ENCODE measurements around the gene SERPINA5. TPM values are rescaled to one million over a fixed set of nuclear protein-coding genes. Genes with fewer than 3 reads are reported as not detected.
A peak's percentile ranks its signal among the peaks of the same experiment; 100 is the strongest.

SERPINA5 gene
- not detected for total RNA-seq

GRCh38 chr14:94581127-94581999 is at the start of gene SERPINA5:
TSS of gene SERPINA5 (plus strand) at chr14:94581426. CDS start at chr14:94587363, 5,937 bp downstream.
- Histone ChIP-seq H3K27ac (no peak within 1 kb of the TSS), H3K9me3 (no peaks in the 10 kb centered on the region), H3K27me3 (no peaks in the 10 kb centered on the region), H3K4me1 (no peaks in the 10 kb centered on the region), H3K4me3 (no peak within 1 kb of the TSS), H3K36me3 (no peaks in the 10 kb centered on the region)
- DNase-seq: no peak
- no peak for TF ChIP-seq CTCF (IDR thresholded peaks at IDR 0.05)
- no peak for TF ChIP-seq POLR2A (IDR thresholded peaks at IDR 0.05)

GRCh38 chr14:94532447-94532846 is 48.8 kb upstream of the SERPINA5 start:
- Histone ChIP-seq H3K4me3 (no peak overlapping the region), H3K9me3 (no peaks in the 10 kb centered on the region), H3K27me3 (no peaks in the 10 kb centered on the region), H3K4me1 (no peaks in the 10 kb centered on the region), H3K27ac (no peak overlapping the region), H3K36me3 (no peaks in the 10 kb centered on the region)
- DNase-seq: no peak
- TF ChIP-seq CTCF (IDR thresholded peaks at IDR 0.05) (no peak), POLR2A (IDR thresholded peaks at IDR 0.05) (no peak)

- Histone ChIP-seq H3K9me3 (no peaks in the 10 kb centered on the region), H3K4me3 (no peak overlapping the region), H3K4me1 (no peaks in the 10 kb centered on the region), H3K36me3 (no peaks in the 10 kb centered on the region), H3K27me3 (no peaks in the 10 kb centered on the region), H3K27ac (no peak overlapping the region)
- TF ChIP-seq POLR2A (IDR thresholded peaks at IDR 0.05) (no peak), CTCF (IDR thresholded peaks at IDR 0.05) (no peak)
- DNase-seq: no peak
Observed at GRCh38 chr14:94535506-94535905, 45.7 kb upstream of the SERPINA5 start.

GRCh38 chr14:94536836-94537235 is 44.4 kb upstream of the SERPINA5 start:
- Histone ChIP-seq H3K27ac (no peak overlapping the region), H3K36me3 (no peaks in the 10 kb centered on the region), H3K27me3 (no peaks in the 10 kb centered on the region), H3K4me3 (no peak overlapping the region), H3K4me1 (no peaks in the 10 kb centered on the region), H3K9me3 (no peaks in the 10 kb centered on the region)
- no peak for DNase-seq
- TF ChIP-seq CTCF (IDR thresholded peaks at IDR 0.05) (no peak), POLR2A (IDR thresholded peaks at IDR 0.05) (no peak)

GRCh38 chr14:94538070-94538740 is 43.0 kb upstream of the SERPINA5 start:
- Histone ChIP-seq H3K4me3 (no peak overlapping the region), H3K27ac (no peak overlapping the region), H3K9me3 (no peaks in the 10 kb centered on the region), H3K27me3 (no peaks in the 10 kb centered on the region), H3K4me1 (no peaks in the 10 kb centered on the region), H3K36me3 (no peaks in the 10 kb centered on the region)
- peak in 1 of 3 donors; percentile 9 for DNase-seq
- no peak for TF ChIP-seq POLR2A (IDR thresholded peaks at IDR 0.05)
- no peak for TF ChIP-seq CTCF (IDR thresholded peaks at IDR 0.05)
